WTC11 (cell line): Measurements from ENCODE around the gene SULF2. TPM values are rescaled to one million over a fixed set of nuclear protein-coding genes. Genes with fewer than 3 reads are reported as not detected.

Source experiments
- ATAC-seq: fragments of 200-7000 bp; cut with Tn5 transposase; 2 replicates; pipeline ENCODE4 v1.10.0; 2021; ENCODE audit warnings: mild to moderate bottlenecking, moderate library complexity
- CTCF ChIA-PET: fragments of 300-600 bp; sonication (Branson Sonifier 250); formaldehyde crosslinking; loops from one replicate; lab custom pipeline; 2021; ENCODE audit warnings: antibody characterized with exemption; lab: Charles Lee
- POLR2A ChIA-PET: fragments of 350-600 bp; sonication (Branson Sonifier 250); formaldehyde crosslinking; loops from one replicate; lab custom pipeline; 2021; ENCODE audit warnings: antibody characterized with exemption; lab: Charles Lee
- DNase-seq: peaks from one replicate; pipeline ENCODE4 v3.0.0; 2021; ENCODE audit warnings: low spot score
- H3K27ac Mint-ChIP-seq: 2 replicates; pipeline ENCODE4 v1.8.0; 2021; ENCODE audit warnings: mixed read lengths
- H3K27me3 Mint-ChIP-seq: 2 replicates; pipeline ENCODE4 v1.8.0; 2021; ENCODE audit warnings: low read depth, mild to moderate bottlenecking, moderate library complexity, mixed read lengths
- H3K36me3 Mint-ChIP-seq: 2 replicates; pipeline ENCODE4 v1.8.0; 2021; ENCODE audit warnings: mixed read lengths
- H3K4me1 Mint-ChIP-seq: 2 replicates; pipeline ENCODE4 v1.8.0; 2022; ENCODE audit warnings: mixed read lengths
- H3K4me3 Mint-ChIP-seq: 2 replicates; pipeline ENCODE4 v1.8.0; 2021; ENCODE audit warnings: mild to moderate bottlenecking, moderate library complexity, mixed read lengths
- H3K9me3 Mint-ChIP-seq: 2 replicates; pipeline ENCODE4 v1.8.0; 2021; ENCODE audit warnings: mixed read lengths
- ERG ChIP-seq: fragments of 250-450 bp; sonication (Bioruptor Pico); IDR thresholded peaks from 2 replicates; pipeline ENCODE4 v1.8.0; 2021; ENCODE audit warnings: mild to moderate bottlenecking
- JUN ChIP-seq: sonication (generic); formaldehyde crosslinking; IDR thresholded peaks from 2 replicates; pipeline ENCODE4 v1.8.0; 2023; ENCODE audit warnings: mild to moderate bottlenecking, missing genetic modification reagents
- MXD4 ChIP-seq: fragments of 250-450 bp; sonication (Bioruptor Pico); IDR thresholded peaks from 2 replicates; pipeline ENCODE4 v1.8.0; 2021; ENCODE audit warnings: mild to moderate bottlenecking, moderate library complexity, borderline replicate concordance
- RELA ChIP-seq: sonication (generic); formaldehyde crosslinking; IDR thresholded peaks from 2 replicates; pipeline ENCODE4 v1.8.1; 2022; ENCODE audit warnings: missing genetic modification reagents, mild to moderate bottlenecking, borderline replicate concordance
- SMAD3 ChIP-seq: sonication (generic); formaldehyde crosslinking; IDR thresholded peaks from 2 replicates; pipeline ENCODE4 v1.8.0; 2022; ENCODE audit warnings: missing genetic modification reagents, mild to moderate bottlenecking, borderline replicate concordance
- TEAD4 ChIP-seq: sonication (generic); formaldehyde crosslinking; IDR thresholded peaks from 2 replicates; pipeline ENCODE4 v1.8.0; 2022; ENCODE audit warnings: mild to moderate bottlenecking, missing genetic modification reagents
- ZMAT4 ChIP-seq: fragments of 250-450 bp; sonication (Bioruptor Pico); IDR thresholded peaks from 2 replicates; pipeline ENCODE4 v1.9.0; 2021; ENCODE audit warnings: mild to moderate bottlenecking
- ZNF317 ChIP-seq: sonication (generic); formaldehyde crosslinking; IDR thresholded peaks from 2 replicates; pipeline ENCODE4 v1.8.1; 2023; ENCODE audit warnings: low read depth, mild to moderate bottlenecking, moderate library complexity, missing genetic modification reagents, borderline replicate concordance
- ZNF396 ChIP-seq: fragments of 250-450 bp; sonication (Bioruptor Pico); IDR thresholded peaks from 2 replicates; pipeline ENCODE4 v1.8.0; 2021; ENCODE audit warnings: mild to moderate bottlenecking, moderate library complexity, borderline replicate concordance
- ZNF416 ChIP-seq: fragments of 250-450 bp; sonication (Bioruptor Pico); IDR thresholded peaks from 2 replicates; pipeline ENCODE4 v1.9.0; 2021; ENCODE audit warnings: mild to moderate bottlenecking, inconsistent platforms
- ZNF425 ChIP-seq: fragments of 250-450 bp; sonication (Bioruptor Pico); conservative IDR thresholded peaks from 2 replicates; pipeline ENCODE4 v1.9.0; 2021; ENCODE audit warnings: mild to moderate bottlenecking
- total RNA-seq: library from RNA; stranded (reverse); gene quantifications from 3 replicates; pipeline ENCODE4 v1.2.3, GENCODE V29; 2021
- TF ChIP-seq, protein P1 (sequence below): sonication (generic); formaldehyde crosslinking; IDR thresholded peaks from 2 replicates; pipeline ENCODE4 v1.8.1; 2023; ENCODE audit warnings: mild to moderate bottlenecking, moderate library complexity, missing genetic modification reagents
- TF ChIP-seq, protein P2 (sequence below): sonication (generic); formaldehyde crosslinking; IDR thresholded peaks from 2 replicates; pipeline ENCODE4 v1.8.1; 2023; ENCODE audit warnings: mild to moderate bottlenecking, missing genetic modification reagents
- TF ChIP-seq, protein P3 (sequence below): fragments of 250-450 bp; sonication (Bioruptor Pico); IDR thresholded peaks from 2 replicates; pipeline ENCODE4 v1.9.0; 2021; ENCODE audit warnings: moderate library complexity, mild to moderate bottlenecking, inconsistent platforms, borderline replicate concordance

The SULF2 gene
- total RNA-seq, 1 experiment from 2014 or later: 36.0 TPM

- TF ChIP-seq, protein P1, sequence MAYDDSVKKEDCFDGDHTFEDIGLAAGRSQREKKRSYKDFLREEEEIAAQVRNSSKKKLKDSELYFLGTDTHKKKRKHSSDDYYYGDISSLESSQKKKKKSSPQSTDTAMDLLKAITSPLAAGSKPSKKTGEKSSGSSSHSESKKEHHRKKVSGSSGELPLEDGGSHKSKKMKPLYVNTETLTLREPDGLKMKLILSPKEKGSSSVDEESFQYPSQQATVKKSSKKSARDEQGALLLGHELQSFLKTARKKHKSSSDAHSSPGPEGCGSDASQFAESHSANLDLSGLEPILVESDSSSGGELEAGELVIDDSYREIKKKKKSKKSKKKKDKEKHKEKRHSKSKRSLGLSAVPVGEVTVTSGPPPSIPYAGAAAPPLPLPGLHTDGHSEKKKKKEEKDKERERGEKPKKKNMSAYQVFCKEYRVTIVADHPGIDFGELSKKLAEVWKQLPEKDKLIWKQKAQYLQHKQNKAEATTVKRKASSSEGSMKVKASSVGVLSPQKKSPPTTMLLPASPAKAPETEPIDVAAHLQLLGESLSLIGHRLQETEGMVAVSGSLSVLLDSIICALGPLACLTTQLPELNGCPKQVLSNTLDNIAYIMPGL (CRISPR knock-in tag): no peak
- TF ChIP-seq RELA (no peak), ZMAT4 (no peak)
Observed at GRCh38 chr20:47623206-47623605, 162.1 kb downstream of the SULF2 start (continued).

GRCh38 chr20:47622118-47622665, 163.1 kb downstream of the SULF2 start:
- no peak overlapping the region for H3K4me3 Mint-ChIP-seq
- peaks cover 12% of the 10 kb centered on the region for H3K4me1 Mint-ChIP-seq
- DNase-seq: no peak
- CTCF ChIA-PET: interaction anchor here (2.3 kb wide), 1 partner anchor 101 kb away, joined by 10 read pairs; no protein-coding TSS in a partner anchor
- ATAC-seq: no peak
- H3K27ac Mint-ChIP-seq: peak overlapping the region; percentile 1; the same call in 1 of the 2 replicates
- peaks cover 11% of the 10 kb centered on the region for H3K36me3 Mint-ChIP-seq
- TF ChIP-seq ZNF317 (CRISPR knock-in tag): no peak
- no peak for TF ChIP-seq ZNF396
- no peak for TF ChIP-seq TEAD4 (CRISPR knock-in tag)
- TF ChIP-seq MXD4: no peak
- TF ChIP-seq, protein P2, sequence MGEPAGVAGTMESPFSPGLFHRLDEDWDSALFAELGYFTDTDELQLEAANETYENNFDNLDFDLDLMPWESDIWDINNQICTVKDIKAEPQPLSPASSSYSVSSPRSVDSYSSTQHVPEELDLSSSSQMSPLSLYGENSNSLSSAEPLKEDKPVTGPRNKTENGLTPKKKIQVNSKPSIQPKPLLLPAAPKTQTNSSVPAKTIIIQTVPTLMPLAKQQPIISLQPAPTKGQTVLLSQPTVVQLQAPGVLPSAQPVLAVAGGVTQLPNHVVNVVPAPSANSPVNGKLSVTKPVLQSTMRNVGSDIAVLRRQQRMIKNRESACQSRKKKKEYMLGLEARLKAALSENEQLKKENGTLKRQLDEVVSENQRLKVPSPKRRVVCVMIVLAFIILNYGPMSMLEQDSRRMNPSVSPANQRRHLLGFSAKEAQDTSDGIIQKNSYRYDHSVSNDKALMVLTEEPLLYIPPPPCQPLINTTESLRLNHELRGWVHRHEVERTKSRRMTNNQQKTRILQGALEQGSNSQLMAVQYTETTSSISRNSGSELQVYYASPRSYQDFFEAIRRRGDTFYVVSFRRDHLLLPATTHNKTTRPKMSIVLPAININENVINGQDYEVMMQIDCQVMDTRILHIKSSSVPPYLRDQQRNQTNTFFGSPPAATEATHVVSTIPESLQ (CRISPR knock-in tag): no peak
- TF ChIP-seq, protein P3, sequence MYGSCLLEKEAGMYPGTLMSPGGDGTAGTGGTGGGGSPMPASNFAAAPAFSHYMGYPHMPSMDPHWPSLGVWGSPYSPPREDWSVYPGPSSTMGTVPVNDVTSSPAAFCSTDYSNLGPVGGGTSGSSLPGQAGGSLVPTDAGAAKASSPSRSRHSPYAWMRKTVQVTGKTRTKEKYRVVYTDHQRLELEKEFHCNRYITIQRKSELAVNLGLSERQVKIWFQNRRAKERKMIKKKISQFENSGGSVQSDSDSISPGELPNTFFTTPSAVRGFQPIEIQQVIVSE (CRISPR knock-in tag): no peak
- no peak for TF ChIP-seq ZNF416
- TF ChIP-seq SMAD3 (CRISPR knock-in tag): no peak
- TF ChIP-seq JUN (CRISPR knock-in tag): no peak
- no peak for TF ChIP-seq ZNF425 (CRISPR knock-in tag)
- TF ChIP-seq ERG (CRISPR knock-in tag): no peak
- TF ChIP-seq, protein P1 (CRISPR knock-in tag): no peak
- no peaks in the 10 kb centered on the region for H3K27me3 Mint-ChIP-seq
- POLR2A ChIA-PET: no interaction called here
- no peaks in the 10 kb centered on the region for H3K9me3 Mint-ChIP-seq
